NCI-H2196 (cell line): ENCODE results near the gene ATP5MC3.

Experiments
- DNase-seq: peaks from one replicate; lab custom pipeline; 2025; ENCODE audit not compliant: unreplicated experiment; lab: John Stamatoyannopoulos, UW

Gene ATP5MC3

DNA sequence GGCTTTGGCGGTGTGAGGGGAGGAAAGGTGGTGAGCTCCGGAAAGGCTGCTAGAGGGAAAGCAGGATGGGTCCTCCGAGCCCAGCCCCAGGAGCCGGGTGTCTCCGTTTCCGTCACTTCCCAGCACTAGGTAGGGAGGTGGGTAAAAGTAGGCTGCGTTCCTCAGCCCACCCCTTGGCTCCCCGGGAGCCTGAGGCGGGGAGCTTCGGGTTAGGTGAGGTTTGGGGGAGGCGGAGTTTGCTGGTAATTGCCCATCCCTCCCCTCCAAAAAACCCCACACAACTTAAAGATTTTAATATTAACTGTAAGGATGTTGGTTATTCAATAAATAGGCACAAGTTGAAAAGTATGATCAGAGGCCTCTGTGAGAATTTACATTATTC is 13.0 kb downstream of the ATP5MC3 start:
- no peak for DNase-seq

DNA sequence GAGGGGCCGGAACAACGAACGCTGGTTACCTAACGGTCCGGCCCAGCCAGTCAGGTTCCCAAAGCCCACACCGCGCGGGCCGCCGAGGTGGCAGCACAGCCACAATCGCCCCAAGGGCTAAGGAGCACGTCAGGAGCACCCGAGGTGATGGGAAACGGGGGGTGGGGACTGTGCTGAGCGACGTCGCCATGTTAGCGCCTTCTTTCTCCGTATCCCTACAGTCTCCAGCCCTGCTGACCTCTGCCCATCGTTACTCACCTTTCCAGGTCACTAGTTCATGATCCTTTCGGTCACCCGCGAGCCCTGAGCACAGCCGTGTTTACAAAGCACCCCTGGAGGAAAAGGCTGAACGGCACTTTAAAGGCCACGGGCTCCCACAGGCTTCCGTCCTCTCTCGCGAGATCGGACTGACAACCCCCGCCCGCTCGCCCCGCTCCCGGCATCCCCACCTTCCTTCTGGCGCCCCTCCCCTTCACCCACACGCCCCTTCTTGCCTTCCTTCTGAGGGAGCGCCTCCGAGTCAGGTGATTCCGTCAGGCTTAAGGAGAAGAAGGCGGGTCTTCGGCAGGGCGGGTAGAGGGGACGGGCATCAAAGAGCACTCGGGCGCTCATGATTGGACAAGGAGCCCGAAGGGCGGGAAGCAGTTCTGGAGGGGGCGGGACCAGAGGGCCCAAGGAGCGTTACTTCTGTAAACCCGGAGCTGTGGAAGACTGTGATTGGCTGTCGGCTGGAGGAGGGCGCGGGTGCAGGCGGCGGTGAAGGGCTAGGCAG is 13.5 kb downstream of the ATP5MC3 start, which contains the start of gene ATF2:
ATF2 (minus strand) TSS at position 412 of the 772 bp plus-strand sequence. CDS start 31,760 bp downstream, outside the sequence.
- peak; percentile 99 for DNase-seq

GRCh38 chr2:175167076-175167791 is 14.3 kb downstream of the ATP5MC3 start:
- peak; percentile 21 for DNase-seq

DNA sequence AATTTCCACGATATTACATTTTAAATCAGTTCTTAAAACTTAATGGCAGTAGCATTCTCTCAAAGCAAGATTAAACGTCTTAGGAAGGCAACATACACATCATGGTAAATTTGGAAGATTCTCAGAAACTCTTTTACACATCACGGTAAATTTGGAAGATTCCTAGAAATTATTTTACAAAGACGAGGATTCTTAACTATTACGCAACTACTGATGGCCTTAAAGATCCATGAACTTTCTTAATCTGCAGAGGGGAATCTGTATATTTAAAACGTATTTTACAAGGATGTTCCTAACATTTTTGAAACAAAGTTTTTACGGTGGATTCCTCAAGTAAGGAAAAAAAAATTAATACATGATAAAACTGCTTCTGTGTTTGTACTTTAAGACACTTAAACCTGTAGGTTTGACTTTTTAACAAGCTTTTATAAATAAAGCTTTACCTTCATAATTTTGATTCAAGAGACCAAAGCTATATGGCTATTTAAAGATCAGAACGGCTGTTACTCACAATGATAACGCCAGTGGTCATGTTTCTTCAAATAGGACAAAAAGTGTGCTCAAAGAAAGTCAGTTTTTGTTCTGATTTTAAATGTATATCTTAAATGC is 15.2 kb downstream of the ATP5MC3 start:
- no peak for DNase-seq

GRCh38 chr2:175164235-175164634 is 17.3 kb downstream of the ATP5MC3 start:
- no peak for DNase-seq

DNA sequence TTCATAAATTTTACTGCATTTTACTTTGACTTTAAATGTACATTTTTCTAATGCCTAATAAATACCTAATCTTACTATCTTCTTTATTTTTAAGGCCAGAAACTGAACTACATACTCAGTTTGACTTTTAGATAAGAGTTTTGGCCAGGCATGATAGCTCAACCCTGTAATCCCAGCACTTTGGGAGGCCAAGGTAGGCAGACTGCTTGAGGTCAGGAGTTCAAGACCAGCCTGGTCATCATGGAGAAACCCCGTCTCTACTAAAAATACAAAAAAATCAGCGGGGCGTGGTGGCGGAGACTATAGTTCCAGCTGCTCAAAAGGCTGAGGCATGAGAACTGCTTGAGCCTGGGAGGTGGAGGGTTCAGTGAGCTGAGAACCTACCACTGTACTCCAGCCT is 22.6 kb downstream of the ATP5MC3 start:
- DNase-seq: no peak

- DNase-seq: no peak
These were observed 25.0 kb downstream of the ATP5MC3 start for GRCh38 chr2:175156534-175156933.

GRCh38 chr2:175154661-175155082 is 26.8 kb downstream of the ATP5MC3 start:
- DNase-seq: no peak

DNA sequence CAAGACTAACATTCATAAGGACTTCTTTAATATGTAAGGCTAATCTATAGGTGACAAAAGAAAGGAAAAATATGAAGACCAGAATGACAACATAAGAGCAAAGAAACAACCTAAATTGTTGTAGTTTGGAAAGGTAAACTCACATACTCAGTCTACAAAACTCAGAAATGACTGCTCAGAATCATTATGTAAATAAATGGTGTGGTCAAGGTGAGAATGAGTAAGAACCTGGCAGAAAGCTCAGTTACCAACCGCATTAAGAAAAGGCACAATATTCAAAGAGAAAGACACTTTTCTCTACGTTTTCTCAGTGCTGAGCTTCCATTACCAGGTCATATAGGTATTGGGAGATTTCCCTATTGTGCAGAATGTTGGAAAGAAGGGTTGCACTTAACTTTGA is 29.3 kb downstream of the ATP5MC3 start:
- no peak for DNase-seq

GRCh38 chr2:175151791-175152190 is 29.7 kb downstream of the ATP5MC3 start:
- no peak for DNase-seq

GRCh38 chr2:175147186-175147585 is 34.3 kb downstream of the ATP5MC3 start:
- DNase-seq: no peak

GRCh38 chr2:175143678-175144077 is 37.8 kb downstream of the ATP5MC3 start:
- no peak for DNase-seq

GRCh38 chr2:175143191-175143590 is 38.3 kb downstream of the ATP5MC3 start:
- DNase-seq: no peak

DNA sequence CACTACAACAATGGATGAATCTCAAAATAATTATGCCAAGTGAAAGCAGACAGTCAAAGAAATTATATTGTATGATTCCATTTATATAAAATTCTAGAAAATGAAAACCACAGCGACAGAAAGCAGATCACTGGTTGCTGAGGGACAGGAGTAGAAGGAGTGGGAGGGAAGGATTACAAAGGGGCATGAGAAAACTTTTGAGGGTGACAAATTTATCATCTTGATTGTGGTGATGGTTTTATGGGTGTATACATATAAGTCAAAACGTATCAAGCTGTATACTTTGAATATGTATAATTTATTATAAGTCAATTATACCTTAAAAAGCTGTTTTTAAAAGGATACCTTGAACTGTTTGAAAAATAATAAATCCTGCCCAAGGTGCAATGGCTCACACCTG is 41.2 kb downstream of the ATP5MC3 start:
- no peak for DNase-seq

- no peak for DNase-seq
These were observed 43.7 kb downstream of the ATP5MC3 start for GRCh38 chr2:175137793-175138192.

GRCh38 chr2:175136334-175137215 is 44.9 kb downstream of the ATP5MC3 start:
- no peak for DNase-seq

DNA sequence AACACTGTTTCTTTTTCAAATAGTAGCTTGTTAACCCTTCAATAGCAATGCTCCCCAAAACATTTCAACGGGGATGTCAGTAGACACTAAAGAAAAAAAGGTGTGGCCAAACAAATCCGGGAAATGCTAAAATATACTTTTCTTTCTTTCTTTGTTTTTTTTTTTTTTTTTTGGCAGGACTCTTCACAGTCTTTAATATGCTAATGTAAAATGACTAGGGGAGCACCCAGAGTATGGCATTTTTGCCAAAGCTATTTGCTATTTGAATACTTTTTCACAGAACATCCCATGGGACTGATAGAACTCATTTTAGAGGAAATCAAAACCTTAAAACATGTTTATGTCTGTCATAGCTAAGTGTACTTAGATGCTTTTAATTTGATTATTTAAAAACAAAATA is 45.6 kb downstream of the ATP5MC3 start:
- no peak for DNase-seq

- no peak for DNase-seq
These were observed 46.3 kb downstream of the ATP5MC3 start for GRCh38 chr2:175135177-175135576.

DNA sequence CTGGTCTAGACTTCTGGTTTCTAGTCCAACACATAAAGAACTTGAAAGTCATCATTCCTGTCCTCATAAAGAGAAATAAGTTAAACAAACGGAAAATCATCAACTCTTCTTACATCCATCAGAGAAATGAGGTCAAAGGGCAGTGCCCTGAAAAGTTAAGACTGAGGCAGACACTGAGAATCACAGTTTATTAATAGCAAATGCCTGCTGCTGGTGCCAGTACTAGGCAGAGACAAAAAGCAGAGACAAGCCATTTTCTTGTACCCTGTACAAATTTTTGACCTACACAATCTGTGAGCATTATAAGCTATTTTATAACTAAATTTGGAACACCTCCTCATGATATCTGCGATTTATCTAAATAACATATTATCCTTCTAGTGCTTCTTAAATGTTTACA is 50.3 kb downstream of the ATP5MC3 start:
- no peak for DNase-seq

DNA sequence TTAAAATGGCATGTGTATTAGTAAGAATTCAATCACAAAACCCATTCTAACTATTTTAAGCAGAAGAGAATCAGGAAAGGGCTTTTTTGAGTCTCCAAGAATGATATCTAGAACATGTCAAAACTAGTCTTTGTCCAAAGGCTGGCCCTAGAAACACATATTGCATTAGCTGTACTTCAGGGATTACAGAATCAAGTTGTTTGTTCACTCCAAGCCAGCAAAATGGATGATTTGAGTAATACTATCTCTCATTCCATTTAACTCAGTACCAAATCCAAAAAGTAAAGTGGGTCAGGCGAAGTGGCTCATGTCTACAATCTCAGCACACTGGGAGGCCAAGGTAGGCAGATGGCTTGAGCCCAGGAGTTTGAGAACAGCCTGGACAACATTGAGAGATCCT is 54.8 kb downstream of the ATP5MC3 start:
- no peak for DNase-seq
